ENCODE measurements around the gene COQ10B.

DNA sequence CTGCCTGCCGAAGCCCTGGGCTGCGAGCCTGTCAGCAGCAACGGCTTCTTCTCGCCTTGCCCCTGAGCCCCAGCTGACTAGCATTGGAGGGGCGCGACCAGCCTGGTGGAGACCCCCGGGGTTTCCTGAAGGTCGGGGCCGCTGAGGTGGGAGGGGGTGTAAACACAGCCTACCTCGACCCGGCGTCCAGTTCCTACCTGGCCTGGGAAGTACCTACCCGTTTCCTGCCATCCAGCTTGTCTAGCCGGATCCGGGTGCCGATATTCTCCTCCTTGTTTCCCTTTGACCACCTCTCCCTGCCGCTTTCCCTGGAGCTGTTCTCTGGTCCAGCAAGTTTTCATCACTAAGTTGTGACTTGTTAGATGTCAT lies 63.0 kb downstream of the COQ10B start:
- TF ChIP-seq, protein P1, sequence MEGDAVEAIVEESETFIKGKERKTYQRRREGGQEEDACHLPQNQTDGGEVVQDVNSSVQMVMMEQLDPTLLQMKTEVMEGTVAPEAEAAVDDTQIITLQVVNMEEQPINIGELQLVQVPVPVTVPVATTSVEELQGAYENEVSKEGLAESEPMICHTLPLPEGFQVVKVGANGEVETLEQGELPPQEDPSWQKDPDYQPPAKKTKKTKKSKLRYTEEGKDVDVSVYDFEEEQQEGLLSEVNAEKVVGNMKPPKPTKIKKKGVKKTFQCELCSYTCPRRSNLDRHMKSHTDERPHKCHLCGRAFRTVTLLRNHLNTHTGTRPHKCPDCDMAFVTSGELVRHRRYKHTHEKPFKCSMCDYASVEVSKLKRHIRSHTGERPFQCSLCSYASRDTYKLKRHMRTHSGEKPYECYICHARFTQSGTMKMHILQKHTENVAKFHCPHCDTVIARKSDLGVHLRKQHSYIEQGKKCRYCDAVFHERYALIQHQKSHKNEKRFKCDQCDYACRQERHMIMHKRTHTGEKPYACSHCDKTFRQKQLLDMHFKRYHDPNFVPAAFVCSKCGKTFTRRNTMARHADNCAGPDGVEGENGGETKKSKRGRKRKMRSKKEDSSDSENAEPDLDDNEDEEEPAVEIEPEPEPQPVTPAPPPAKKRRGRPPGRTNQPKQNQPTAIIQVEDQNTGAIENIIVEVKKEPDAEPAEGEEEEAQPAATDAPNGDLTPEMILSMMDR (IDR thresholded peaks at IDR 0.05 in 4 of 5, conservative IDR thresholded peaks at IDR 0.05 in 1 of 5): no peak
- no peak for TF ChIP-seq POLR2A (IDR thresholded peaks at IDR 0.05)
